OCI-LY1 (cell line): ENCODE data around the gene AQP5.

Experiments used
- EZH2 ChIP-seq: fragments of 200-600 bp; sonication (generic), shearing (Covaris generic); IDR thresholded peaks from 2 replicates; pipeline ENCODE4 v1.8.0; 2017; ENCODE audit warnings: borderline replicate concordance, mixed run types, mild to moderate bottlenecking, antibody characterized with exemption, low read length, moderate library complexity, mixed read lengths
- TF ChIP-seq, protein P1 (sequence below): fragments of 200-600 bp; sonication (generic), shearing (Covaris generic); IDR thresholded peaks from 2 replicates; pipeline ENCODE4 v1.5.1; 2017; ENCODE audit warnings: mild to moderate bottlenecking, antibody characterized with exemption, low read length, moderate library complexity, mixed read lengths

DNA sequence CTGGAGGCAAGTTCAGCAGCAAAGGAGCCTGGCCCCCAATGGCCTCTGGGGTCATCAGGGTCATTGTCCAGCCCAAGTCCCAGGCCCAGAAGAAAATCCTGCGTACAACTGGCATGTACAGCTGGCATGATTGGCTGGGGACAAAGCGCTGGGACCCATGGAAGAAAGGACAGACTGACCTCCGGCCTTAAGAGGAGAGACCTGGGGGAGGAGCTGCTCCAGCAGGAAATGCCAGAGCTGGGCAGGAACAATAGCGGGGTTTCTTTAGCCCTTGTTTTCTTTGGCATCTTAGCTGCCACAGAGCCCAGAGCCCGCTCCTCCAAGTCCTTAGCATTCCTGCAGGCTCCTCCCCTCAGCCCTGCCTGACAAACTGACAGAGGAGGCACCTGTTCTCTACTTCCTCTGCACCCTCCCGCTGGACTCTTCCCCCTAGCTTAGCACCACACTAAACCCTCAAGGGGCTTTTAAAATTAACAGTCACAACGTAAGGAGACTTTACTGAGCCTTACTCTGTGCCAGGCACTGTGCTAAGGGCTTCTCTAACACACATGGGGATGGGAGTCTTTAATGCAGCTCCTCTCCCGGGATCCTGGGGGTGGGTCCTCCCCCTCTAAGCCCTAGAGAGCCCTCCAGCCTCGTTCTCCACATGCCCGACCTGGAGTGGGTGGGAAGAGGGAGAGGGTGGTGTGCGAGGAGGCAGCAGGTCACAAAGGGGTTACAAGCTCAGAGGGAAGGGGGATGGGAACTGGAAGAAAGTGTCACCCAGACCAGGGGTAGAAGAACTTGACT lies 1.8 kb upstream of the AQP5 start:
- no peak for TF ChIP-seq EZH2
- TF ChIP-seq, protein P1, sequence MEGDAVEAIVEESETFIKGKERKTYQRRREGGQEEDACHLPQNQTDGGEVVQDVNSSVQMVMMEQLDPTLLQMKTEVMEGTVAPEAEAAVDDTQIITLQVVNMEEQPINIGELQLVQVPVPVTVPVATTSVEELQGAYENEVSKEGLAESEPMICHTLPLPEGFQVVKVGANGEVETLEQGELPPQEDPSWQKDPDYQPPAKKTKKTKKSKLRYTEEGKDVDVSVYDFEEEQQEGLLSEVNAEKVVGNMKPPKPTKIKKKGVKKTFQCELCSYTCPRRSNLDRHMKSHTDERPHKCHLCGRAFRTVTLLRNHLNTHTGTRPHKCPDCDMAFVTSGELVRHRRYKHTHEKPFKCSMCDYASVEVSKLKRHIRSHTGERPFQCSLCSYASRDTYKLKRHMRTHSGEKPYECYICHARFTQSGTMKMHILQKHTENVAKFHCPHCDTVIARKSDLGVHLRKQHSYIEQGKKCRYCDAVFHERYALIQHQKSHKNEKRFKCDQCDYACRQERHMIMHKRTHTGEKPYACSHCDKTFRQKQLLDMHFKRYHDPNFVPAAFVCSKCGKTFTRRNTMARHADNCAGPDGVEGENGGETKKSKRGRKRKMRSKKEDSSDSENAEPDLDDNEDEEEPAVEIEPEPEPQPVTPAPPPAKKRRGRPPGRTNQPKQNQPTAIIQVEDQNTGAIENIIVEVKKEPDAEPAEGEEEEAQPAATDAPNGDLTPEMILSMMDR, result no peak
